D721Med (cell line): ENCODE results near the gene MMAB.
"Not testable (repeated sequence)": the region's sequence is repeated elsewhere in the genome, so short reads cannot be mapped to it uniquely, and the experiment has no call there.

Source experiments
- DNase-seq: peaks from one replicate; pipeline ENCODE4 v3.0.0; 2011; ENCODE audit warnings: low spot score; ENCODE audit not compliant: insufficient read length
- FAIRE-seq: peaks from 2 replicates; lab custom pipeline; 2011; peaks lifted over from hg19 to GRCh38; lab: Jason Lieb, UNC
- CTCF ChIP-seq: IDR thresholded peaks from 2 replicates; pipeline ENCODE4 v1.5.1; 2012; ENCODE audit warnings: mild to moderate bottlenecking, control low read depth; ENCODE audit not compliant: insufficient read depth; ENCODE audit errors: missing control alignments

Gene MMAB

GRCh38 chr12:109604132-109604585, 30.9 kb upstream of the MMAB start:
- FAIRE-seq: no peak
- no peak for TF ChIP-seq CTCF
- DNase-seq: no peak

GRCh38 chr12:109602132-109602531, 28.8 kb upstream of the MMAB start:
- not testable (repeated sequence) for FAIRE-seq, DNase-seq

- no peak for DNase-seq
- no peak for TF ChIP-seq CTCF
- no peak for FAIRE-seq
Observed at GRCh38 chr12:109601557-109601956, 28.3 kb upstream of the MMAB start.

- TF ChIP-seq CTCF: no peak
- no peak for DNase-seq
- FAIRE-seq: no peak
Observed at GRCh38 chr12:109600995-109601394, 27.7 kb upstream of the MMAB start.

GRCh38 chr12:109600481-109600880, 27.2 kb upstream of the MMAB start:
- DNase-seq (no peak), FAIRE-seq (no peak)
- no peak for TF ChIP-seq CTCF

GRCh38 chr12:109599087-109599486, 25.8 kb upstream of the MMAB start:
- FAIRE-seq (no peak), DNase-seq (no peak)
- no peak for TF ChIP-seq CTCF

GRCh38 chr12:109598428-109598854, 25.1 kb upstream of the MMAB start:
- TF ChIP-seq CTCF: no peak
- FAIRE-seq (no peak), DNase-seq (no peak)
